ENCODE measurements around the gene ACVRL1. TPM values are rescaled to one million over a fixed set of nuclear protein-coding genes. Genes with fewer than 3 reads are reported as not detected.

Gene ACVRL1
- total RNA-seq, 1 experiment from 2014 or later, result not detected

GRCh38 chr12:51958542-51958941 lies 51.2 kb downstream of the ACVRL1 start:
- Histone ChIP-seq H2AFZ (ENCODE audit: low read length) (no peak overlapping the region), H4K5ac (ENCODE audit: insufficient read length, low read depth, low read length) (no peak overlapping the region), H3K4ac (ENCODE audit: low read depth, low read length) (no peak overlapping the region), H3K27me3 (ENCODE audit: insufficient read depth, low read length) (no peaks in the 10 kb centered on the region), H3K79me1 (ENCODE audit: insufficient read depth, low read depth, low read length, poor library complexity, severe bottlenecking) (no peaks in the 10 kb centered on the region), H3K9me3 (ENCODE audit: control insufficient read depth, low read depth, low read length) (no peaks in the 10 kb centered on the region), H2AK5ac (ENCODE audit: insufficient read length, low read length) (no peak overlapping the region), H3K9ac (ENCODE audit: extremely low read depth, insufficient read length, low read length) (no peak overlapping the region), H3T11ph (ENCODE audit: low read length) (no peak overlapping the region), H2BK20ac (ENCODE audit: low read depth, low read length, poor library complexity, severe bottlenecking) (no peak overlapping the region), H2BK120ac (ENCODE audit: low read depth, low read length, poor library complexity, severe bottlenecking) (no peak overlapping the region), H3K56ac (ENCODE audit: insufficient read length, low read depth, low read length) (no peak overlapping the region), H2BK15ac (ENCODE audit: low read depth, low read length) (no peak overlapping the region), H3K4me2 (ENCODE audit: insufficient read depth, insufficient read length, low read length) (no peak overlapping the region), H3K14ac (ENCODE audit: insufficient read depth, low read length) (no peak overlapping the region), H3K4me1 (ENCODE audit: insufficient read depth, low read length) (no peaks in the 10 kb centered on the region), H3K79me2 (ENCODE audit: insufficient read depth, low read length) (peaks cover 3% of the 10 kb centered on the region; the same call in 1 of the 2 replicates), H4K8ac (replicated peaks; ENCODE audit: insufficient read length, low read depth, low read length) (no peak overlapping the region), H4K20me1 (ENCODE audit: control insufficient read depth, insufficient read depth, insufficient read length) (no peaks in the 10 kb centered on the region), H4K91ac (ENCODE audit: insufficient read length, low read depth, low read length) (no peak overlapping the region), H3K23ac (ENCODE audit: insufficient read length, low read depth, low read length) (no peak overlapping the region), H3K27ac (ENCODE audit: insufficient read length, low read depth, low read length) (no peak overlapping the region), H2BK5ac (ENCODE audit: insufficient read length, low read length) (no peak overlapping the region), H3K18ac (ENCODE audit: insufficient read length, low read depth, low read length) (no peak overlapping the region), H3K23me2 (ENCODE audit: insufficient read length, low read depth, low read length, poor library complexity, severe bottlenecking) (no peaks in the 10 kb centered on the region), H2BK12ac (ENCODE audit: insufficient read length, low read depth, low read length) (no peak overlapping the region)
- H3K36me3 Mint-ChIP-seq (ENCODE audit: insufficient read depth in 1 of 3, low read depth in 3 of 3), result peaks cover 2 to 25% (median 2%) of the 10 kb centered on the region in 3 experiments; a peak in 5 of 7 replicates
- H3K27me3 Mint-ChIP-seq (ENCODE audit: low read depth), result peaks cover 5% of the 10 kb centered on the region
- H3K27ac Mint-ChIP-seq, result no peak overlapping the region
- DNase-seq, result no peak
- peaks cover 2 to 9% of the 10 kb centered on the region in 2 experiments; a peak in 3 of 4 replicates for H3K4me1 Mint-ChIP-seq
- H3K9me3 Mint-ChIP-seq, result no peaks in the 10 kb centered on the region
- no peak overlapping the region for H3K4me3 Mint-ChIP-seq
- TF ChIP-seq CTCF (conservative IDR thresholded peaks at IDR 0.05), result no peak
- no CpG with 5 or more reads among the region's 13 CpGs for WGBS (ENCODE audit: extremely low coverage, insufficient read length, low lambda C conversion rate)
